Karpas-422 (cell line): ENCODE results near the gene DCTN5. TPM values are rescaled to one million over a fixed set of nuclear protein-coding genes. Genes with fewer than 3 reads are reported as not detected.
A peak's percentile ranks its signal among the peaks of the same experiment; 100 is the strongest.

Experiments
- DNase-seq: peaks from one replicate; pipeline ENCODE4 v3.0.0-alpha.2; 2015
- H2AFZ ChIP-seq: fragments of 200-600 bp; sonication (generic); 2 replicates; pipeline ENCODE4 v1.6.1; 2014; ENCODE audit warnings: antibody characterized with exemption, low read length, mixed read lengths
- H3K27ac ChIP-seq: fragments of 200-600 bp; sonication (generic); 2 replicates; pipeline ENCODE4 v1.5.1; 2014; ENCODE audit warnings: mild to moderate bottlenecking, low read length, moderate library complexity
- H3K27me3 ChIP-seq: fragments of 200-600 bp; sonication (generic); 2 replicates; pipeline ENCODE4 v1.6.1; 2014; ENCODE audit warnings: low read length, mixed read lengths
- H3K36me3 ChIP-seq: fragments of 200-600 bp; sonication (generic); 2 replicates; pipeline ENCODE4 v1.6.1; 2014; ENCODE audit warnings: low read length, mixed read lengths; ENCODE audit not compliant: insufficient read depth
- H3K4me1 ChIP-seq: fragments of 200-600 bp; sonication (generic); 2 replicates; pipeline ENCODE4 v1.6.1; 2014; ENCODE audit warnings: mild to moderate bottlenecking, low read length, mixed read lengths
- H3K4me2 ChIP-seq: fragments of 200-600 bp; sonication (generic); 2 replicates; pipeline ENCODE4 v1.6.1; 2014; ENCODE audit warnings: low read length, low read depth, mild to moderate bottlenecking; ENCODE audit not compliant: poor library complexity, severe bottlenecking
- H3K4me3 ChIP-seq: fragments of 200-600 bp; sonication (generic); 2 replicates; pipeline ENCODE4 v1.5.1; 2014; ENCODE audit warnings: mild to moderate bottlenecking, antibody characterized with exemption, low read length, mixed read lengths
- H3K79me2 ChIP-seq: fragments of 200-600 bp; sonication (generic); 2 replicates; pipeline ENCODE4 v1.6.1; 2014; ENCODE audit warnings: mild to moderate bottlenecking, low read length, mixed read lengths
- H3K9ac ChIP-seq: fragments of 200-600 bp; sonication (generic); 2 replicates; pipeline ENCODE4 v1.6.0; 2014; ENCODE audit warnings: low read length
- H3K9me2 ChIP-seq: fragments of 200-600 bp; sonication (generic), shearing (Covaris generic); replicated peaks from 2 replicates; pipeline ENCODE4 v1.6.0; 2014; ENCODE audit warnings: mild to moderate bottlenecking, low read length, moderate library complexity; ENCODE audit not compliant: insufficient read depth
- H3K9me3 ChIP-seq: fragments of 300-700, 200-600 bp; sonication (generic); 2 replicates; pipeline ENCODE4 v1.6.1; 2014; ENCODE audit warnings: low read length, mixed read lengths
- H4K20me1 ChIP-seq: fragments of 200-600 bp; sonication (generic); 2 replicates; pipeline ENCODE4 v1.6.1; 2014; ENCODE audit warnings: mild to moderate bottlenecking, antibody characterized with exemption, low read length, low read depth; ENCODE audit not compliant: insufficient read depth
- total RNA-seq: library from RNA; depleted of rRNA; stranded (reverse); fragments of >200 nt; shearing (Covaris generic); gene quantifications from 2 replicates; pipeline ENCODE4 v1.2.3, GENCODE V29; 2014; ENCODE audit warnings: low replicate concordance

Gene DCTN5
- total RNA-seq, 1 experiment from 2014 or later: 51.4 TPM

DNA sequence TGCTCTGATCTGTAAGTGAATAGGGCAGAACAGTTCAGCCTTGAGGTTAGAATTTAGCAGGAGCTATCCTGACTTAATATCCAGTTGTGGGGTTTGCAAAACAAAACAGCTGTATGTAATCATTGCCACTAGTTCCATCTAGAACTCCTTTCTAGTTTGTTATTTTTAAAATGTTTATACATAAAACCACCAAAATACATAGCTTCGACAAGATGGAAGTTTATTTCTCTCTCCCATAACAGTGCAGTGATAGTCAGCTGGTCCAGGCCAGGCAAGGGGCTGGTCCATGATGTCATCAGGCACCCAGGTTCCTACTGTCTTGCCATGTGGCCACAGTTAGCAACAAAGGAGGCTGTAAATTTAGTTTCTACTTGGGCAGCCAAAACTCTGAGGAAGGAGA is 27.0 kb downstream of the DCTN5 start:
- Histone ChIP-seq H3K9ac (no peak overlapping the region), H3K9me3 (no peaks in the 10 kb centered on the region), H4K20me1 (no peaks in the 10 kb centered on the region), H3K36me3 (peaks cover 36% of the 10 kb centered on the region), H3K4me1 (peaks cover 15% of the 10 kb centered on the region), H3K27ac (no peak overlapping the region), H3K4me2 (no peak overlapping the region), H2AFZ (no peak overlapping the region), H3K27me3 (no peaks in the 10 kb centered on the region), H3K9me2 (no peaks in the 10 kb centered on the region), H3K4me3 (no peak overlapping the region), H3K79me2 (no peaks in the 10 kb centered on the region)
- DNase-seq: no peak

DNA sequence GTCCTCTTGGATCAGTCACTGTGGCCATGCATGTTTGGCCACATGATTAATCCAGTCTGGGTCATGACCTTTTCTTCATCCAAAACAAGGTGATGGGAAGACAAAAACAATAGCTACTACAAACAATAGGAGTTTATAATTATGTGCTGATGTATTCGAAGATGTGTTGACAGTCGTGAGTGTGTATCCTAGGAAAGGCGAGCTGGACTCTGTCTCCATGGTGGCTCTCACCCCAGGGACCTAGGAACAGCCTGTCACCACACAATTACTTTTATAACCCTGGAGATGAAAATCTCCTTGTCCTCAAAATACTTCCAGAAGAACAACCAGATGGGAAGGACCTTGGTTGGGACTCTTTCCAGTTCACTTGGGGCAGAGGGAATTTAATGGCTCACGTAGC is 27.6 kb downstream of the DCTN5 start:
- Histone ChIP-seq H3K4me2 (no peak overlapping the region), H3K9me2 (no peaks in the 10 kb centered on the region), H3K4me1 (peaks cover 15% of the 10 kb centered on the region), H4K20me1 (no peaks in the 10 kb centered on the region), H2AFZ (no peak overlapping the region), H3K27me3 (no peaks in the 10 kb centered on the region), H3K27ac (no peak overlapping the region), H3K9me3 (no peaks in the 10 kb centered on the region), H3K9ac (no peak overlapping the region), H3K79me2 (no peaks in the 10 kb centered on the region), H3K4me3 (no peak overlapping the region), H3K36me3 (peaks cover 36% of the 10 kb centered on the region)
- no peak for DNase-seq

DNA sequence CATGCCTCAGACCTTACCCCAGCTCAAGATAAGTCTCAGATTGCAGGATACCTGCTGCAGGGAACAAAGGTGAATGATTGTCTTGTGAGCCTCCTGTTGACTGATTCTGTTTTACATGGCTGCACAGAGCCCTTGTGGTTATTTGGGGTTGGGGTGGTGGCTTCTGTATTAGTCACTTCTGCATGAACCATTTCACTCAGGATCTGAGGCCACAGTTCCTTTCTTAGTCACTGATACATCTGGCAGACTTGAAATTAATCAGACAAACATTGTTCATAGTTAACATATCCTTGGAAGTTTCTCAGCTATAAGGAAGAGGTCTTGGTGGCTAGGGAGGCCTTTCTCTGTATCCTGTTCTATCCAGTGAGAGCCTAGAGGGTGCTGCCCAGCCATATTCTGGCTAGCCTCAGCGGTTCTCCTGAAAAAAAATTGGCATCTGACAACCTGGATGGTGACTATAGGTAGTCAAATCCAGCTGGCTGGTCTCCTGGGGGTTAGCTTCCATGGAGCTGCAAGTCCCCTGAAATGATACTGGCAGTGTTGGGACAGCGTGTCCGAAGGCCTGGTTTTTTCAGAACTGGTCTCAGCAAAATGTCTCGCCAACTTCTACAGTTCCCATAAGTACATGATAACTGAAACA is 29.0 kb downstream of the DCTN5 start:
- peaks cover 30% of the 10 kb centered on the region for H3K36me3 ChIP-seq
- H3K9me2 ChIP-seq: no peaks in the 10 kb centered on the region
- no peak for DNase-seq

DNA sequence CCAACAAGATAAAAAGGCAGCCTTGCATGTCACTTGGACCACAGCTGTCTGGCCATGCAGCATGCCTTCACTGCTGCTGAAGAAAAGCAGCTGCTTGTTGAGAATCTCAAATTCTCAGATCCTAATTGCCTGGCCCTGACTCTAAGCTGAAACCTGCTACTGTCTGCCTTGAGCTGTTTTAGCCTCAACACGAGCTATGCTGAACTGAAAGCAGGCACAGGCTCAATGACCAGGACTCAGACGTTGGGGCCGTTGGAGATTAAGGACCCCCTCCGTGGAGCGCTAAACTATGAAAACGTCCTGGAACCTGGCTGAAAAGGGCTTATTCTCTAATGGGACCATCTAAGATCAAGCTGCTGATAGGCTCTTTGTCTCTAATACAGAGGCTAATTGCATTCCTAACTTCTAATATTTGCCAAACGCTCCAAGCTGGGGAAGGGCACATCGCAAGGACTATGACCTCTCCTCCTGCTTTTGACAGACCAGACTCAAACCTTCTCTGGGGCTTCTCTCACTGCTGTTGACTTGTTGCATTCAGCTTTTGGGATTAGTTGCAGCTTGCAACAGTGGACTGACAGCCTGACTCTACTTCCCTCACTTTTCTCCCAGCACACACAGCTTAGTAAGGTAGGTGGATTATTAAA is 32.8 kb downstream of the DCTN5 start:
- Histone ChIP-seq H3K27me3 (no peaks in the 10 kb centered on the region), H3K27ac (no peak overlapping the region), H2AFZ (no peak overlapping the region), H3K9me3 (no peaks in the 10 kb centered on the region), H3K9ac (no peak overlapping the region), H3K79me2 (peaks cover 4% of the 10 kb centered on the region), H3K4me2 (no peak overlapping the region), H3K4me3 (no peak overlapping the region), H3K9me2 (no peaks in the 10 kb centered on the region), H3K4me1 (peaks cover 16% of the 10 kb centered on the region), H4K20me1 (no peaks in the 10 kb centered on the region), H3K36me3 (peaks cover 6% of the 10 kb centered on the region; the same call in 1 of the 2 replicates)
- DNase-seq: no peak

More for the DNA sequence above, 29.0 kb downstream of the DCTN5 start:
- Histone ChIP-seq H3K27me3 (no peaks in the 10 kb centered on the region), H3K4me1 (peaks cover 15% of the 10 kb centered on the region), H3K9me3 (no peaks in the 10 kb centered on the region), H3K4me2 (no peak overlapping the region), H3K79me2 (no peaks in the 10 kb centered on the region), H4K20me1 (no peaks in the 10 kb centered on the region), H3K4me3 (no peak overlapping the region), H2AFZ (no peak overlapping the region), H3K27ac (no peak overlapping the region), H3K9ac (no peak overlapping the region)

DNA sequence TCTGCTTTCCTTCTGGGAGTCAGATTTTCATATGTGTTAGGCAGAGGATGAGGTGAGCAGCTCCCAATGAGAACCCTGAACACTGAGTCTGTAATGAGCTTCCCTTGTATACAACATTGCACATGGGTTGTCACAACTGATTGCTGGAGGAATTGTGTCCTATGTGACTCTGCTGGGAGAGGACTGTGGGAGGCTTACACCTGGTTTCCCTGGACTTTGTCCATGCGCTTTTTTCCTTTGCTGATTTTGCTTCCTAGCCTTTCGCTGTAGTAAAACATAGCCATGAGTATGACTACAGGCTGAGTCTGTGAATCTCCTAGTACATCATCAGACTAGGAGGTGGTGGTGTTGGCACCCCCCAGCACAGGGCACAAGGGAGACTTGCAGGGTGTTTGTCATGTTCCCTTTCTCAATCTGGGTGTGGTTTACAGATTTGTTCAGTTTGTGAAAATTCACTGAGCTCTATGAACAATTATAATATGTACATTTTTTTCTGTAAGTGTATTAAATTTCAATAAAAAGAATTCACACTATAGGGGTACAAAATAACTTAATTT is 35.7 kb downstream of the DCTN5 start:
- H3K9me2 ChIP-seq: no peaks in the 10 kb centered on the region
- no peak overlapping the region for H2AFZ ChIP-seq
- no peak overlapping the region for H3K4me2 ChIP-seq
- 0 out of 2 replicates have a peak, but pooled peaks cover 9% of the 10 kb centered on the region for H4K20me1 ChIP-seq
- H3K36me3 ChIP-seq: peaks cover 22% of the 10 kb centered on the region; the same call in 1 of the 2 replicates
- H3K9me3 ChIP-seq: no peaks in the 10 kb centered on the region
- peaks cover 34% of the 10 kb centered on the region for H3K79me2 ChIP-seq
- no peak overlapping the region for H3K9ac ChIP-seq
- H3K4me1 ChIP-seq: peaks cover 19% of the 10 kb centered on the region
- H3K27ac ChIP-seq: peak overlapping the region; percentile 47
- H3K27me3 ChIP-seq: no peaks in the 10 kb centered on the region
- DNase-seq: no peak
- H3K4me3 ChIP-seq: no peak overlapping the region

DNA sequence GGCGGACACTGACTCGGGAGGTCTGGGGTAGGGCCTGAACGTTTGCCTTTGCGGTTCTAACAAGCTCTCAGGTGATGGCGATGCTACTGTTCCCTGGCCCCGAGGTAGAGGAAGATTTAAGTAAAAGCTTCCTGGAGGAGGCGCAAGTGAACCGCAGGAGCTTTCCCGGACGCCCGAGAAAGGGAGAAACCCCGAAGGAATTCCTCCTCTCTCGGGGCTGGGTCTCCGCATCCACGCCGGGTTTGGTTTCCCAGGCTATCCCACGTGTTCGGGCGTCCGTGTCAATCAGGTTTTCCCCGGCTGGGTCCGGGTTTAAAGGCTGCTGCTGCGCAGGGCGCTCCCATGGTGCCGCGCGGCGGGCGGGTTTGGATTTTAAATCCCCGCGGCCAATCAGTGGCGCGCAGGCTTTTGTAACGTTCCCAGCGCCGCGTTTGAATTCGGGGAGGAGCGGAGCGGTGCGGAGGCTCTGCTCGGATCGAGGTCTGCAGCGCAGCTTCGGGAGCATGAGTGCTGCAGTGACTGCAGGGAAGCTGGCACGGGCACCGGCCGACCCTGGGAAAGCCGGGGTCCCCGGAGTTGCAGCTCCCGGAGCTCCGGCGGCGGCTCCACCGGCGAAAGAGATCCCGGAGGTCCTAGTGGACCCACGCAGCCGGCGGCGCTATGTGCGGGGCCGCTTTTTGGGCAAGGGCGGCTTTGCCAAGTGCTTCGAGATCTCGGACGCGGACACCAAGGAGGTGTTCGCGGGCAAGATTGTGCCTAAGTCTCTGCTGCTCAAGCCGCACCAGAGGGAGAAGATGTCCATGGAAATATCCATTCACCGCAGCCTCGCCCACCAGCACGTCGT is 37.4 kb downstream of the DCTN5 start, which contains the start of gene PLK1:
Gene PLK1 (plus strand): TSS at position 460 of the 844 bp plus-strand sequence. CDS start 44 bp downstream, at position 504.
- Histone ChIP-seq H3K36me3 (peaks cover 32% of the 10 kb centered on the region), H3K4me3 (peak within 1 kb of the TSS; percentile 89), H3K9me3 (no peaks in the 10 kb centered on the region), H3K27ac (peak within 1 kb of the TSS; percentile 78), H3K4me2 (peak within 1 kb of the TSS; percentile 85), H3K27me3 (no peaks in the 10 kb centered on the region), H3K4me1 (peaks cover 19% of the 10 kb centered on the region), H2AFZ (peak within 1 kb of the TSS; percentile 70; the same call in 1 of the 2 replicates), H3K79me2 (peaks cover 42% of the 10 kb centered on the region), H3K9ac (peak within 1 kb of the TSS; percentile 94), H4K20me1 (0 out of 2 replicates have a peak, but pooled peaks cover 9% of the 10 kb centered on the region), H3K9me2 (no peaks in the 10 kb centered on the region)
- peak; percentile 96 for DNase-seq

DNA sequence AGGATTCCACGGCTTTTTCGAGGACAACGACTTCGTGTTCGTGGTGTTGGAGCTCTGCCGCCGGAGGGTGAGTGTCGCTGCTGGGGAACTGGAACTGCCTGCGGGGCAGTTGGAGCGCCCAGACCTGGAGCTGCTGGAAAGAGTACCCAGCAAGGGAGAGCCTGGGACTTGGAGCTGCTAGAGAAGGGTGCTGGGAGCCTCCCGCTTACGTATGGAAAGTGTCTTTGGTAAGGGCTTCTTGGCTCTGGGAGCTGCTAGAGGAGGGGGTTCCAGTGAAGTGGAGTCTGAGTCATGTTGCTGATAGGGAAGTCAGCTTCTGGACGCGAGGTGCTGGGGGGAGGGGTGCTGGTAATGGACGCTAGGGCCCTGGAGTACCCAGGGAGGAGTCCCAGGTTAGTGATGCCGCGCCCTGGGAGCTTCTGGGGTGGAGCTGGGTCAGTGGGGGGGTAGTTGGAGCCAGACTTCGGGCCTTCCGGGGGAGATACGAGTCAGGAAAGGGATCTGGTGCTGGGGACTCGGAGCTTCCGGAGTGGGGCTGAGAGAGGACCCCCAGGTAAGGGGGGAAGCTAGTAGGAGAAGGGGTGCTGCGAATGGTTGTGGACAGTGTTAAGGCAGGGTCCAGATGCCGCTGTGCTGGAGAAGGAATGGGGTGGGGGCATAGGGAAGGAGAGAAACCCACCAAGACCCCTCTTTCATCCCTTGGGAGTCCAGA is 38.2 kb downstream of the DCTN5 start:
- Histone ChIP-seq H3K27ac (peak overlapping the region; percentile 78), H3K4me1 (peaks cover 19% of the 10 kb centered on the region), H4K20me1 (0 out of 2 replicates have a peak, but pooled peaks cover 9% of the 10 kb centered on the region), H2AFZ (no peak overlapping the region), H3K9ac (peak overlapping the region; percentile 94), H3K4me3 (peak overlapping the region; percentile 89), H3K27me3 (no peaks in the 10 kb centered on the region), H3K4me2 (peak overlapping the region; percentile 85), H3K79me2 (peaks cover 47% of the 10 kb centered on the region), H3K9me2 (no peaks in the 10 kb centered on the region), H3K9me3 (no peaks in the 10 kb centered on the region), H3K36me3 (peaks cover 37% of the 10 kb centered on the region)
- peak; percentile 84 for DNase-seq
